Measurements from ENCODE around the gene TMC5.

The TMC5 gene

DNA sequence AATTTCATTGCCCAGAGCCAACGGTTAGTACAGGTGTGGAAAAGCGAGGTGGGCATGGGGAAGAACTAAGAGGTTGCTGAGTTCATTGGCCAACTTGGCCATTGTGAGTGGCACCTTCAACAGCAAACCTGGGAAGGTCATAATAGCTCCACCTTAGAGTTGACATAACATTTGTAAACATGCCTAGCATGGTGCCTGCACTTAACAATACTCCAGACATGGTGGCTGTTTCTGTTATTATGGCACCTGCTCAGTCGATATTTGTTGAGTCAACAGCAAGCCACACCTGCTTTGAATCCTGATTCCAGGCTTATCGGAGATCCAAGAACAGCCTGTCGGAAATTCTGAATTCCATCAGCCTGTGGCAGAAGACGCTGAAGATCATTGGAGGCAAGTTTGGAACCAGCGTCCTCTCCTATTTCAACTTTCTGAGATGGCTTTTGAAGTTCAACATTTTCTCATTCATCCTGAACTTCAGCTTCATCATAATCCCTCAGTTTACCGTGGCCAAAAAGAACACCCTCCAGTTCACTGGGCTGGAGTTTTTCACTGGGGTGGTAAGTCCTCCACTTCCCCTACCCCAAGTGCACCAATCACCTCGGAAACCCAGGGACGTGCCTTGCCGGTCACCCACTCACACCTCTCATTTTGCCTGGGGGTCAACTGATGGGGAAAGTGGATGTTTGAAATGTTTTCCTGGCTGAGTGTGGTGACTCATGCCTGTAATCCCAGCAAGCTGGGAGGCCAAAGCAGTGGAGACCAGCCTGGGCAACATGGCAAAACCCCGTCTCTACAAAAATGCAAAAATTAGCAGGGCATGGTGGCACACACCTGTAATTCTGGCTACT, 46.0 kb downstream of the TMC5 start:
- DNase-seq = no peak

DNA sequence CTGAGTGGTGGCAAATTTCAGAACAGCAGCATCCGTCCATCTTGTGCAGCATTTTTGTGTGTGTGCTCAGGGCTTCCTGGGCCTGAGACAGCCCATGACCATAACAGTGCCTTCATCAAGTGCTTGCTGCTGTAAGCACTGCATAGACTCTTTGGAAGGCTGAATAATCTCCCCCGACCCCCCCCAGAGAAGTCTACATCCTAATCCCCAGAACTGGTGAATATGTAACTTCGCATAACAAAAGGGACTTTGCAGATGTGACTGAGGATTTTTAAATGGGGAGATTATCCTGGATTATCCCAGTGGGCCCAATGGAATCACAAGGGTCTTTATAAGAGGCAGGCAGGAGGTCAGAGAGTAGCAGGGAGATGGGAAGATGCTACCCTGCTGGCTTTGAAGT, 50.6 kb downstream of the TMC5 start:
- no peak for DNase-seq

DNA sequence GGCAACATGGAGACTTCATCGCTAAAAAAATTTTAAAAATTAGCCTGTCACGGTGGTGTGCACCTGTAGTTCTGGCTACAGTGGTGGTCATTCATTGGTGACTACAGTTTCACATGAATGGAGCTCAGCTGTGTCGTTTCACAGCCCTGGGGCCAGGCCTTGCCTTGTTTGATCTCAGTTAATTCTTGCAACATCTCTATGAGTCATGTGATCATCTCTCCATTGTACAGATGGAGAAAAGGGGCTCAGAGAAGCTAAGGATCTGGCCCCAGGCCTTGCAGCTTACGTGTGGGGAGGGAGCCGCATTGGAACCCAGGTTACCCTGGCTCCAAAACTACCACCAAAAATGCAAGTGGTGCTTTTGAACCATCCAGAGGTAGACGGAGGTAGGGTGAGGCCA, 54.8 kb downstream of the TMC5 start:
- DNase-seq = no peak

DNA sequence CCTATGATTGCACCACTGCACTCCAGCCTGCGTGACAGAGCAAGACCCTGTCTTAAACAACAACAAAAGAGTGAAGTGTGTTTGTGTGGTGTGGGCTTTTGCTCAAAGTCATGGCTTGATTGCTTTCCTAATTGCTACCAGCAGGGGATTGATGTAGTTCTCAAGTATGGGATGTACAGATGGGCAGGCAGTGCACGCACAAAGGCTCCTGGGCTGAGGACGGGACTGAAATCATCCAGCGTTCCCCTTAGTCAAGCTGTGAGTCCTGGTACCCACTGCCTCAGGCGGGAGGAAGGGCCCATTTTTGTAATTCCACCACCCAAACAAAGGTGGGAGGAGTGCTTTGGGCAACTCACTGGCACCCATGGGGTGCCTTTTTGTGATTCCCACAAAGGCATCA, 56.9 kb downstream of the TMC5 start:
- no peak for DNase-seq

DNA sequence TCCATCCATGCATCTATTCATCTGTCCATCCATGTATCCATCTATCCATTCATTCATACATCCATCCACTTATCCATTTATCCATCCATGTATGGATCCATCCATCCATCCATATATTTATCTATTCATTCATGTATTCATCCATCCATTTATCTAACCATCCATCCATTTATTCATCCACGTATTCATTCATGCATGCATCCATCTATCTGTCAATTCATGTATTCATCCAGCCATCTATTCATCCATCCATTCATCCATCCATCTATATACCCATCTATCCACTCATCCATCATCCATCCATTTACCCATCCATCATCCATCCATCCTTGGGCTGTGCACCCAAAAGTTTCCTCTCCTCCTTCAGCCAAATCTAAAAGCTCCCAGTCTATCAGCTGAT, 60.8 kb downstream of the TMC5 start:
- no peak for DNase-seq

DNA sequence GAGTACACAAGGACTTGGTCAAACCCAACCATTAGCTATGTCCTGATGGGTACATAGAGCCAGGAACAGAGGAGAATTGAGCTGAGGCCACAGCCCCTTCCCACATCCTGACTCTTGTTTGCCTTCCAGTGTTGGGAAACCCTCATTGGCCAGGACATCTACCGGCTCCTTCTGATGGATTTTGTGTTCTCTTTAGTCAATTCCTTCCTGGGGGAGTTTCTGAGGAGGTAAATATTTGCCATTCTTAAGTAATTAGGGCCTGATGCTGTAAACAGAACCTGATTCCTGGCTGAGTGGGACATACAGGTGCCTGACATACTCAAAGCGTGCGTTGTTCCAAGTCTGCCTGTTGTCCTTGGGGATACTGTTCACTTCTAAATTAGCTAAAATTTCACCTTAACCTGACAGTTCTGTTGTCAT, 61.6 kb downstream of the TMC5 start:
- DNase-seq = no peak

DNA sequence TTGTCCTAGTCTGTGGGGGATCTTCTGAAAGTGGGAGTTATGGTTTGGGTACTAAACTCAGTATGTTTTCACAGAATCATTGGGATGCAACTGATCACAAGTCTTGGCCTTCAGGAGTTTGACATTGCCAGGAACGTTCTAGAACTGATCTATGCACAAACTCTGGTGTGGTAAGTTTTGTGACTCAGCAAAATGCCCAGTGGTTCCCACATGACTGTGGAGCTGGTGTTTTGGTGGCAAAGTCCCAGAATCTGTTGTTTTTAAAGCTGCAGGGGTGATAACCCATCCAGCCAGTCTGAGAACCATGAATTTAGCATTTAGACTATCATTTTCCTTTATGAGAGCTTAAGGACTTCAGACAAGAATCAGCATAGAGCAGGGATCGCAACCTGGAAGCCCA, 63.6 kb downstream of the TMC5 start:
- no peak for DNase-seq

DNA sequence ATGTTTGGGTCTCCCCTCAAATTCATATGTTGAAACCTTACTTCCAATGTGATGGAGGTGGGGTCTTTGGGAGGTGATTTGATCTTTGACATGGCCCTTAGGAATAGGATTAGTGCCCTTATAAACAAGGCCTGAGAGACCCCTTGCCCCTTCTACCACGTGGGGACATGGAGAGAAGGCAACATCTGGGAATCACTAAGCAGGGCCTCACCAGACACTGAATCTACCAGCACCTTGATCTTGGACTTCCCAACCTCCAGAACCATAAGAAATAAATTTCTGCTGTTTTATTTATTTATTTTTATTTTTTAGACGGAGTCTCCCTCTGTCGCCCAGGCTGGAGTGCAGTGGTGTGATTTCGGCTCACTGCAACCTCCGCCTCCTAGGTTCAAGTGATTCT, 64.1 kb downstream of the TMC5 start:
- no peak for DNase-seq

DNA sequence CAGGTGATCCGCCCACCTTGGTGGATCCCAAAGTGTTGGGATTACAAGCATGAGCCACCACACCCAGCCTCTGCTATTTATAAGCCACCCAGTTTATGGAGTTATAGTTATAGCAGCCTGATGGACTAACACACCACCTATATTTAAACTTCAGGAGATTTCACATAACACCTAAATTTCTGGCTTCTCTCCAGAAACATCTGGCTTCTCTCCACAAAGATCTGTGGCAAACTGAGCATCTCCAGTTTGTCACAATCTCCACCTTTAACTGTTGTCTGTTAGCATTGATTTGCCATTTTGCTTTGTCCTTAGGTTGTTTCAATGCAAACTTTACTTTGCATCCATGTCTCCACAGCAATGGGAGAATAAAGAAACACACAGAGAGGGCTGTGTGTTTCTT, 64.6 kb downstream of the TMC5 start:
- no peak for DNase-seq

DNA sequence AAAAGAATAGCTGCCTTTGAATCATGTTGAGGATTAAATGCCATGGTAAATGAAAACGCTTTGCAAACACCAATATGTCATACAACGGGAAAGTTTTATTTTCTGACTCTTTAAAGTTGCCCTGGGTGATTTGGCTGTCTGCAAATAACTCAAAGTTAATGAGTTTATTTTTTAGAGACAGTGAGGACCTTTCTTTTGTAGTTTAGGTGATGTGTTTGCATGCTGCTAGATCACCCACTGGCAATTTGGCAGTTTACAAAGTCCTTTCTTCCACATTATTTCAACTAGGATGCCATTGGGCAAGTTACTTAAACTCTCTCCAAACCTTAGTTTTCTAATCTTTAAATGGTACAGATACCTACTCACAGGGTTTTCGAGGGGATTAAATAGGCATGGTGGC, 66.4 kb downstream of the TMC5 start:
- DNase-seq = no peak

DNA sequence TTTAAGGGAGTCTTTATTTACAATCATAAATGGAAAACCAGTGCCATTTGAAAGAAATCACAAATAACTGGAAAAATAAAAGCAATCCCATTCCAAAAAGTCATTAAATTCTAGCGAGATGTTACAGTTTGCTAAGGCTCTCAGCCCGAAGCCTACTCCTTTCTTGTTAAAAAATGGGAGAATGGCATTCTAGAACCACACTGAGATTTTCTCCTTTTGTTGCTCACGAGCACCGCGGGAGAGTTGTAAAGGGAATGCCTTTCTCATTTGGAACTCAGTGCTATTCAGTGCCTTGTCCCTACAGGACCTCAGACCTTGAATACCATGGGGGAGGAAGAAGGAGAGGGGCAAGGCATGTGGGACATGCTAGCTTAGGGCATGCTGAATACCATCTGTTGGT, 67.9 kb downstream of the TMC5 start:
- no peak for DNase-seq

DNA sequence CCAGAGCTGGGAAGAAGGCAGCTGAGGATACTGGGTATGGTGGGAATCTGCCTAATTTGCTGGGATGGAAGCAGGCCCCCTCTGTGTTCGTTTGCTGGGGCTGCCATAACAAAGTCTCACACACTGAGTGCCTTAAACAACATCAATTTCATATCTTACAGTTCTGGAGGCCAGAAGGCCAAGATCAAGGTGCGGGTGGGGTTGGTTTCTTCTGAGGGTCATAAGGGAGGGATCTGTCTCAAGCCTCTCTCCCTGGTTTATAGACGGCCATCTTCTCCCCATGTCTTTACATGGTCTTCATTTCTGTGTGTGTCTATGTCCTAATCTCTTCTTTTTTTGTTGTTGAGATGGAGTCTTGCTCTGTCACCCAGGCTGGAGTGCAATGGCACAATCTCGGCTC, 68.4 kb downstream of the TMC5 start:
- no peak for DNase-seq

DNA sequence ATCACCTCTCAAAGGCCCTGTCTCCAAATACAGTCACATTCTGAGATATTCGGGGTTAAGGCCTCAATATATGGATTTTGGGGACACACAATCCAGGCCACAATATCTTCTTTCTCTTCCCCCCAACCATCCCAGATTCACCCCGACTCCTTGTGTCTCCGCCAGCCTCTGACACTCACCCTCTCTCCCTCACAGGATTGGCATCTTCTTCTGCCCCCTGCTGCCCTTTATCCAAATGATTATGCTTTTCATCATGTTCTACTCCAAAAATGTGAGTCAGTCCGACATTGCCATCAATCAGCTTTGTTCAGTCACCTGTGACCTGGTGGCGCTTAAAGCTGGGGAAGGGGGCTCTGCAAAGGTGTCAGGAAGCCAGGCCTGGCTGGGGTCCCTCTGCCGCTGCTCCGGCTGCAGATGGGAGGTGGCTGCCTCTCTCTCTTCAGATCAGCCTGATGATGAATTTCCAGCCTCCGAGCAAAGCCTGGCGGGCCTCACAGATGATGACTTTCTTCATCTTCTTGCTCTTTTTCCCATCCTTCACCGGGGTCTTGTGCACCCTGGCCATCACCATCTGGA, 69.2 kb downstream of the TMC5 start:
- no peak for DNase-seq

DNA sequence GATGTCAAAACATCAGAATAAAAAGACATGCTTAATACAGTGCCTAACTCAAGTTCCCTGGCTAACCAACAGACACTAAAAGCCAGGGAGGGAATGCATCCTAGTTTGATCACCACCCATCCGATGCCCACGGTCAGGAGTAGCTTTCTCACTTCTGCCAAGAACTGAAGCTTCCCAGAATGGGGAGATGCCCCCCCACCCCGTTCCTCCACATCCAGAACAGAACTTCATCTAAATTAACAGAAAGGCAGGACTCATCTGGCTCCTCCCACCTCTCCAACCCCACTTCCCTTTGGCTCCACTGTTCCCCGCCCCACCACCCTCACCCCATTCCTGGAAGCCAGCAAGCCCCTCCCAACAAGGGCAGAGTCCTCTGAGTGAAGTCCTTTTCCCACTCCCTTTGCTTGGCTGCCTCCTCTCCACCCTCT, 70.5 kb downstream of the TMC5 start:
- DNase-seq = no peak

DNA sequence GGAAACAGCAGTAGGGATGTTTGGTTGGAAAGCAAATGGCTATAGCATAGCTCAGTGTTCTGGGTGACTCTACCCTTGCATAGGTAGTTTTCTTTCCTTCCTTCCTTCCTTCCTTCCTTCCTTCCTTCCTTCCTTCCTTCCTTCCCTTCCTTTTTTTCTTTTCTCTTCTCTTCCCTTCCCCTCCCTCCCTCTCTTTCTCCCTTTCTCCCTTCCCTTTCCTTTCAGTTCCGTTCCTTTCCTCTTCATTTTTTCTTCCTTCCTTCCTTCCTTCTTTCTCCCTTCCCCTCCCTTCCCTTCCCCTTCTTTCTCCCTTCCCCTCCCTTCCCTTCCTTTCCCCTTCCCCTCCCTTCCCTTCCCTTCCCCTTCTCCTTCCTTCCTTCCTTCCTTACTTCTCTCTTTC, 72.9 kb downstream of the TMC5 start:
- DNase-seq = no peak

DNA sequence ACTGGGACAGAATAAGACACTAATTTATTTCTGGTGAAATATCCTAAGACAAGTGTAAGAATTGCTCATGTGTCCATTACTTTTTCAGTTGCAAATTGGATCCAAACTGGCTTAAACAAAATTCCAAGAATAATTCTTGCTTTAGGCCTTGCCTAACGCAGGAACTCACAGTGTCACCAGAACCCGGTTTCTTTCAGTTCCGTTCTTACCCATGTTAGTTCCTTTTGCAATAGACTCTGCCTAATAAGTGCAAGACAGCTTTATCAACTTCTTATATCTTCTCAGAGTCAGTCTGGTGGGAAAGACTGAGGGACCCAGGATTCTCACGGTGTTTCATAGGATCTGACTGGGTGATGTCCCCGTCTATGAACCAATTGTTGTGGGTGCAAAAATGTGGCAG, 79.5 kb downstream of the TMC5 start:
- no peak for DNase-seq

DNA sequence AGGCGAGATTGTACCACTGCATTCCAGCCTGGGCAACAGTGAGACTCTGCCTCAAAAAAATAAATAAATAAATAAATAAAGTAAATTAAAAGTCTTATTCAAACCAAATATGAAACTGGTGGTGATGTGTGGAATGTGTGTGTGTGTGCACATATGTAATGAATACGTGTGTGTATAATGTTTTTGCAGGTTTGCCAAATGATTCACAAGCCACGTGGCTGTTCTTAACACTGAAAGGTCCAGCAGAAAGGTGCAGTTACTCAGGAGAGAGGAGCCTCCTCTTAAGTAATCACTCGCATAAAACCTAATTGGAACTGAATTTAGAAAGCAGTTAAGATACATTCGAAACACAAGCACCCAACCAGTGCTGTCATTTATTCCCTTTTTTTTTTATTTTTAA, 81.3 kb downstream of the TMC5 start:
- DNase-seq = no peak

DNA sequence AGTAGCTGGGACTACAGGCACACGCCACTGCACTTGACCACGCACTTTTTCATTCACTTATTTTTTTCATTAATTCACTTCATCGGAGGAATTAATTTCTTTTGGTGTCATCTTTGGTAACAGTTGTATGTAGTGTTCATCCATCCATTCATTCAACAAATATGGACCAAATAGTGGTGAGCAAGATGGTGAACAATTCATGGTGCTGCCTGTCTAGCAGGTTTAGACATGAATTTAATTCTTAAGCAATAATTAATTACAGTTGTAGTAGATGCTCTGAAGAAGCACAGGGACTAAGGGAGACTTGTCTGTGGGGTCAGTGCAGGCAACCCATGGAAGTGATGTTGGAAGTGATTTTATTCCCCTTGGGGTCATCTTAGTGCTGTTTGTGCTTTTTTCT, 81.8 kb downstream of the TMC5 start:
- DNase-seq = no peak

DNA sequence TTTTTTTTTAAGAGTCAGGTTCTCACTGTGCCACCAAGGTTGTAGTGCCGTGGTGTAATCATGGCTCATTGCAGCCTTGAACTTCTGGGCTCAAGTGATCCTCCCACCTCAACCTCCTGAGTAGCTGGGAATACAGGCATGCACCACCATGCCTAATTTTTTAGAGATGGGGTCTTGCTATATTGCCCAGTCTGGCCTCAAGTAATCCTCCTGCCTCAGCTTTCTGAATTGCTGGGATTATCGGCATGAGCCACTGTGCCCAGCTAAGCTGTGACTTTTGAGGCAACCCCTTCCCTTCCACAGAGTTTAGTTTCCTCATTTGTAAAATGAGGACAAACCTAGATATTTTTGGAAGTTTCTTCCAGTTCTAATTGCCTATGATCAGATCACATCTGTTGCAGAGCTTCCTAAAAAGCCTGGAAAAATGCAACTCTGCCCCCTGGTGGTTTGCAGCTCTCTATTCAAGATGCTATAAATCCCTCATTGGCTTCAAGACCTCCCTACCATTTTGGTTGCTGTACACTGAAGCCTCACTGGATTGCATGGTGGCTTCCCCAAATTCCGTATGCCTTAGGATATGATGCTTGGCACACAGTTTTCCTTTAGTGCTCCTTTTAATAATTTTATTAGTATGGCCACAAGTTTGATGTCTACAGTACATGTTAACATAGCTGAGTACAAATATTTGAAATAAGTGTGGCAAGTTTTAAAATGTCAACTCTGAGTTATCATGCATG, 84.9 kb downstream of the TMC5 start:
- DNase-seq = peak; percentile 75

DNA sequence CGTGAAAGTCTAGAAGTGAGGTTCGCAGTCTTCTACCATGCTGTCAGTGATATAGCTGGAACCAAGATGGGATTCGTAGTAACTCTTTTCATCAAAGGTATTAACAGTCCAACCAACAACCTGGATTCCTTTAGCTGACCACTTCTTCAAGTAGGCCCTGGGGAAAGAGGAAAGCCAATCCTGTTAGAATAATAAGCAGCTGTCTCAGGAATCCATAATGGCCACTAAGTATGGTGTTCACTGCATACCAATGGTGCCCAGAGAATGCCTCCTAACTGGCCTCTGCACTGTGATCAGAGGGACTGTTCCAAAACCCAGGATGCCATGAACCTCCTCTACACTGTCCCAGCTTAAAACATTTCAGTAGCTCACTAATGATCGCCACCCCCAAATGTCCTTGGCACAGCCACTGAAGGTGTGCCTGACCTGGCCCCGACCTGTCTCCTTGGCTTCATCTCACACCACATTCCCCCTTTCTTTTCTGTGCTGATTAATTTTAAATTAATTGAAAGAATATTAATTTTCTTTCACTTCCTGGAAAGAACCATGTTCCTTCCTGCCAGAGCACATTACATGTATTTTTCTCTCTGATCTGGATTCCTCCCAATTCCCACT, 85.9 kb downstream of the TMC5 start:
- no peak for DNase-seq

DNA sequence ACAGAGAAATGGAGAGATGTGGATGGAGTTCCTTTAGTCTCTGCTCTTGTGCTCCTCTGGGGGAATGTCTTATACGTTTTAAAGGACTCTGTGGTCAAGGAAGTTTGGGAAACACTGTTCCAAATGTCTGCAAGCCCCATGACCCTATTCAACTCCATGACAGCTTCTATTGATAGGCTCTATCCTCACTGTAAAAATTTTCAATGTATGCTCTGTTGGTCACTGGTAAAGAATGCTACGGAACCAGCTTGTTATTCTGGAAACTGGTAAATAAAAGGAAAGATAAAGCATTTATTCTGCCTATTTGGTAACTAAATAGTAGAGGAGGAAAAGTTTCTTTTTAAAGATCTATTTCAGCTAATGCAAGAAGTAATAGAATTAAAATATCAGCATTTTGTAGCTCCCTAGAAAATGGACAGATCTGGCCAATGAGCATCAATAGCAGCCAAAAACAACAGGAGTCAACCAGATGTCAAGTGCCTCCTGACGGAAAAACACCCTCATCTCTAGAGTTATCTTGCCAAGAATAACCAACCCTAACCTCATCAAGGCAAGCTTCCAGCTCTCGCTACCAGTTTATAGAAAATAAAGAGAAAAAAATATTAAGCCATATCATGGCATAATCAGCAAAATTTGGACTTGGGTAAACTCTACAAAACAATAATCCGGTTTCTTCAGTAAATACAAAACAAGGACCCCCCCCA, 88.1 kb downstream of the TMC5 start:
- no peak for DNase-seq

DNA sequence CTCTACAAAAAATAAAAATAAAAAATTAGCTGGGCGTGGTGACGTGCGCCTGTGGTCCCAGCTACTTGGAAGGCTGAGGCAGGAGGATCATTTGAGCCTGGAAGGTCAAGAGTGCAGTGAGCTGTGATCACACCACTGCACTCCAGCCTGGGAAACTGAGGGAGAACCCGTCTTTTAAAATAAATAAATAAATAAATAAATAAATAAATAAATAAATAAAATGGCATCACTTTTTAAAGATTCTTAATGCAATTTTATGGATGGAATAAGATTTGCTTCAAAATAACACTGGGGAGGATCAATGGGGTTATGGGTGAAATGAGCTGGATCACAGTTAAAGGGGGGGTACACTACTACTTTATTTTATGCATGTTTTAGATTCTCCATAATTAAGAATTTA, 89.3 kb downstream of the TMC5 start:
- DNase-seq = no peak

DNA sequence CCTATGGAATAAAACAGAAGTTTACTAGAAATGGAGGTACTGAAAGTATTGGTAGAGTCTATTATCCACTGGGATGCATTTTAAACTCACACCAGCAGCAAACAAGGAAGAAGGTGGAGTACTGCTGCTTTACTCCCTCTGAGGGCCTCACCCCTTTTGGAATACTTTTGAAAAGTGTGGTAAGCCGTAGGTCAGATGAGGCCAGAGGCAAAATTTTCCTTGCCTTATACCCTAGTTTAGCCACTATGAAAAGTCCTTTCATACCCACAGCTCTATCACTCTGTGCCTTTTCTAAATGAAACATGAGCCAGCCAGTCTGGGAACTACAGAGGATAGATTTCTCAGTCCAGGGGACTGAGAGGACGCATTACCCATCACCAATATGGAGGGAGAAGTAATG, 90.2 kb downstream of the TMC5 start:
- no peak for DNase-seq
